HepG2 (cell line): ENCODE results near the gene TARM1. TPM values are rescaled to one million over a fixed set of nuclear protein-coding genes. Genes with fewer than 3 reads are reported as not detected.
A peak's percentile ranks its signal among the peaks of the same experiment; 100 is the strongest.

ENCODE experiments used
- BCLAF1 ChIP-seq: fragments of 450-650 bp; IDR thresholded peaks from 2 replicates; pipeline ENCODE4 v1.6.1; 2017; ENCODE audit warnings: mild to moderate bottlenecking
- CBX2 ChIP-seq, 2 experiments: fragments of 200-600 bp in 1 of 2; sonication (generic); formaldehyde crosslinking in 1 of 2; IDR thresholded peaks; 2 replicates each; pipeline versions ENCODE4 v1.7.0 to v1.8.1; 2018 to 2022; ENCODE audit warnings: low read depth in 2 of 2, low read length in 1 of 2, mild to moderate bottlenecking in 1 of 2, missing genetic modification reagents in 1 of 2
- ELF4 ChIP-seq: sonication (generic); formaldehyde crosslinking; IDR thresholded peaks from 2 replicates; pipeline ENCODE4 v1.5.0; 2020; ENCODE audit warnings: missing genetic modification reagents, mild to moderate bottlenecking, moderate library complexity, borderline replicate concordance
- IRX3 ChIP-seq: sonication (generic); formaldehyde crosslinking; IDR thresholded peaks from 2 replicates; pipeline ENCODE4 v1.8.1; 2023; ENCODE audit warnings: mild to moderate bottlenecking, low read depth, missing genetic modification reagents, borderline replicate concordance
- MXD3 ChIP-seq: IDR thresholded peaks from 2 replicates; pipeline ENCODE4 v1.6.1; 2016; ENCODE audit warnings: mild to moderate bottlenecking, missing biosample characterization, missing genetic modification reagents
- MYC ChIP-seq: sonication (generic); formaldehyde crosslinking; IDR thresholded peaks from 2 replicates; pipeline ENCODE4 v1.9.0; 2021; ENCODE audit warnings: missing genetic modification reagents, borderline replicate concordance
- SMAD1 ChIP-seq: sonication (generic); formaldehyde crosslinking; IDR thresholded peaks from 2 replicates; pipeline ENCODE4 v1.4.0; 2020; ENCODE audit warnings: missing genetic modification reagents, low read depth, mild to moderate bottlenecking, borderline replicate concordance
- SOX5 ChIP-seq: IDR thresholded peaks from 2 replicates; pipeline ENCODE4 v1.6.1; 2016; ENCODE audit warnings: borderline replicate concordance
- STAT6 ChIP-seq: sonication (generic); formaldehyde crosslinking; IDR thresholded peaks from 2 replicates; pipeline ENCODE4 v1.4.0; 2020; ENCODE audit warnings: missing genetic modification reagents, mild to moderate bottlenecking, borderline replicate concordance
- TBL1XR1 ChIP-seq: fragments of 150-350 bp; IDR thresholded peaks from 2 replicates; pipeline ENCODE4 v1.6.1; 2014; ENCODE audit warnings: borderline replicate concordance, low read length; ENCODE audit not compliant: partially characterized antibody
- YEATS2 ChIP-seq: sonication (generic); formaldehyde crosslinking; IDR thresholded peaks from 2 replicates; pipeline ENCODE4 v1.4.0; 2020; ENCODE audit warnings: missing genetic modification reagents, borderline replicate concordance
- ZBED4 ChIP-seq: sonication (generic); formaldehyde crosslinking; IDR thresholded peaks from 2 replicates; pipeline ENCODE4 v1.4.0; 2020; ENCODE audit warnings: missing genetic modification reagents, borderline replicate concordance
- ZBTB43 ChIP-seq: sonication (generic); formaldehyde crosslinking; conservative IDR thresholded peaks from 2 replicates; pipeline ENCODE4 v1.4.0; 2020; ENCODE audit warnings: missing genetic modification reagents
- ZNF841 ChIP-seq: sonication (generic); formaldehyde crosslinking; IDR thresholded peaks from 2 replicates; pipeline ENCODE4 v1.8.1; 2023; ENCODE audit warnings: missing genetic modification reagents, borderline replicate concordance
- polyA plus RNA-seq, 8 experiments: library from polyadenylated mRNA; depleted of rRNA in 3 of 8; stranded (reverse) in 7 of 8; unstranded in 1 of 8; fragments of >200 nt; fragmentation: Illumina TruSeq in 4 of 8; extraction: Trizol in 4 of 8; gene quantifications; 2 replicates each; pipeline versions ENCODE4 v1.2.1 to v1.2.3, GENCODE V29; 2011 to 2016; ENCODE audit warnings: low read depth in 4 of 8, missing spikeins in 1 of 8, mixed read lengths in 1 of 8; ENCODE audit not compliant: insufficient read depth in 1 of 8
- total RNA-seq, 5 experiments: library from RNA; depleted of rRNA; stranded (reverse); fragments of >200 nt; fragmentation: Illumina TruSeq; extraction: Trizol; gene quantifications; 2 replicates each; pipeline ENCODE4 v1.2.3, GENCODE V29; 2016; ENCODE audit warnings: low read depth in 1 of 5

Gene TARM1
- total and polyA plus RNA-seq, 2 of the 13 experiments (the other 11 are each of a cell fraction or from before 2014, with no cell fraction given), result not detected

- TF ChIP-seq SOX5, result no peak; the same call in 1 of the 2 replicates
- peak; percentile 50; the same call in 1 of the 2 replicates for TF ChIP-seq MYC (CRISPR knock-in tag)
- no peak for TF ChIP-seq STAT6 (CRISPR knock-in tag)
- peak; percentile 47; the same call in 1 of the 2 replicates for TF ChIP-seq SMAD1 (CRISPR knock-in tag)
- no peak for TF ChIP-seq ZBTB43 (CRISPR knock-in tag)
- peak; percentile 73; the same call in 1 of the 2 replicates for TF ChIP-seq YEATS2 (CRISPR knock-in tag)
- no peak for TF ChIP-seq IRX3
- peak; percentile 45 for TF ChIP-seq TBL1XR1
- TF ChIP-seq ZBED4, result no peak; the same call in 1 of the 2 replicates
- no peak for TF ChIP-seq ZNF841 (CRISPR knock-in tag)
- no peak for TF ChIP-seq CBX2 (IDR thresholded peaks at IDR 0.05; ENCODE audit: low read depth, low read length)
- TF ChIP-seq CBX2 (CRISPR knock-in tag; IDR thresholded peaks at IDR 0.05; ENCODE audit: low read depth), result no peak
- no peak for TF ChIP-seq ELF4 (CRISPR knock-in tag)
- no peak for TF ChIP-seq BCLAF1
- TF ChIP-seq MXD3 (CRISPR knock-in tag), result 0 out of 2 replicates have a peak, but pooled peaks have one; percentile 19
Measured at GRCh38 chr19:54102421-54103169, 21.4 kb upstream of the TARM1 start, which contains the start of gene NDUFA3 (continued).
